DOHH2 (cell line): ENCODE results near the gene MARK4.

Experiments
- H3F3A ChIP-seq: fragments of 200-600 bp; sonication (generic), shearing (Covaris generic); 2 replicates; pipeline ENCODE4 v1.6.0; 2016; ENCODE audit warnings: antibody characterized with exemption, mild to moderate bottlenecking; ENCODE audit not compliant: control insufficient read depth, insufficient read depth
- H3K27ac ChIP-seq: fragments of 200-600 bp; sonication (generic); 2 replicates; pipeline ENCODE4 v1.5.1; 2014; ENCODE audit warnings: low read depth, mild to moderate bottlenecking, low read length, moderate library complexity
- H3K27me3 ChIP-seq: fragments of 200-600 bp; sonication (generic); 2 replicates; pipeline ENCODE4 v1.6.1; 2014; ENCODE audit warnings: mild to moderate bottlenecking, low read length, mixed read lengths; ENCODE audit not compliant: control insufficient read depth
- H3K36me3 ChIP-seq: fragments of 200-600 bp; sonication (generic); 2 replicates; pipeline ENCODE4 v1.6.1; 2014; ENCODE audit warnings: mild to moderate bottlenecking, low read length, moderate library complexity, mixed read lengths; ENCODE audit not compliant: control insufficient read depth
- H3K4me1 ChIP-seq: fragments of 200-600 bp; sonication (generic); 2 replicates; pipeline ENCODE4 v1.6.1; 2014; ENCODE audit warnings: mild to moderate bottlenecking, low read length, mixed read lengths; ENCODE audit not compliant: control insufficient read depth
- H3K4me2 ChIP-seq: fragments of 200-600 bp; sonication (generic); 2 replicates; pipeline ENCODE4 v1.6.0; 2014; ENCODE audit warnings: mild to moderate bottlenecking, low read length, moderate library complexity
- H3K4me3 ChIP-seq: fragments of 200-600 bp; sonication (generic); 2 replicates; pipeline ENCODE4 v1.5.1; 2014; ENCODE audit warnings: mild to moderate bottlenecking, low read length, mixed read lengths
- H3K79me2 ChIP-seq: fragments of 200-600 bp; sonication (generic); 2 replicates; pipeline ENCODE4 v1.6.1; 2014; ENCODE audit warnings: mild to moderate bottlenecking, low read length, mixed read lengths; ENCODE audit not compliant: control insufficient read depth
- H3K9me2 ChIP-seq: fragments of 200-600 bp; sonication (generic); replicated peaks from 2 replicates; pipeline ENCODE4 v1.6.1; 2014; ENCODE audit warnings: mild to moderate bottlenecking, low read length, mixed read lengths; ENCODE audit not compliant: control insufficient read depth
- H3K9me3 ChIP-seq: fragments of 200-600 bp; sonication (generic); 2 replicates; pipeline ENCODE4 v1.6.1; 2014; ENCODE audit warnings: antibody characterized with exemption, low read length, mixed read lengths; ENCODE audit not compliant: control insufficient read depth, insufficient read depth
- H4K20me1 ChIP-seq: fragments of 200-600 bp; sonication (generic); 2 replicates; pipeline ENCODE4 v1.6.0; 2014; ENCODE audit warnings: low read depth, mild to moderate bottlenecking, antibody characterized with exemption, low read length, moderate library complexity; ENCODE audit not compliant: control insufficient read depth, insufficient read depth
- EZH2phosphoT487 ChIP-seq: fragments of 200-600 bp; sonication (generic); IDR thresholded peaks from 2 replicates; pipeline ENCODE4 v1.6.1; 2017; ENCODE audit warnings: borderline replicate concordance, mild to moderate bottlenecking, antibody characterized with exemption, low read length, moderate library complexity, mixed read lengths
- TF ChIP-seq, protein P1 (sequence below): fragments of 200-600 bp; sonication (generic); IDR thresholded peaks from one replicate; pipeline ENCODE4 v1.5.1; 2014; ENCODE audit warnings: antibody characterized with exemption, mild to moderate bottlenecking, low read depth, low read length; ENCODE audit not compliant: poor library complexity, severe bottlenecking

Gene MARK4

GRCh38 chr19:45217957-45218334, 33.1 kb upstream of the MARK4 start:
- H3F3A ChIP-seq, result 0 out of 2 replicates have a peak, but pooled peaks cover 2% of the 10 kb centered on the region
- H3K4me1 ChIP-seq, result no peaks in the 10 kb centered on the region
- no peaks in the 10 kb centered on the region for H3K9me3 ChIP-seq
- H4K20me1 ChIP-seq, result no peaks in the 10 kb centered on the region
- H3K36me3 ChIP-seq, result no peaks in the 10 kb centered on the region
- H3K9me2 ChIP-seq, result no peaks in the 10 kb centered on the region
- H3K79me2 ChIP-seq, result no peaks in the 10 kb centered on the region
- H3K27ac ChIP-seq, result no peak overlapping the region
- no peak overlapping the region for H3K4me3 ChIP-seq
- TF ChIP-seq, protein P1, sequence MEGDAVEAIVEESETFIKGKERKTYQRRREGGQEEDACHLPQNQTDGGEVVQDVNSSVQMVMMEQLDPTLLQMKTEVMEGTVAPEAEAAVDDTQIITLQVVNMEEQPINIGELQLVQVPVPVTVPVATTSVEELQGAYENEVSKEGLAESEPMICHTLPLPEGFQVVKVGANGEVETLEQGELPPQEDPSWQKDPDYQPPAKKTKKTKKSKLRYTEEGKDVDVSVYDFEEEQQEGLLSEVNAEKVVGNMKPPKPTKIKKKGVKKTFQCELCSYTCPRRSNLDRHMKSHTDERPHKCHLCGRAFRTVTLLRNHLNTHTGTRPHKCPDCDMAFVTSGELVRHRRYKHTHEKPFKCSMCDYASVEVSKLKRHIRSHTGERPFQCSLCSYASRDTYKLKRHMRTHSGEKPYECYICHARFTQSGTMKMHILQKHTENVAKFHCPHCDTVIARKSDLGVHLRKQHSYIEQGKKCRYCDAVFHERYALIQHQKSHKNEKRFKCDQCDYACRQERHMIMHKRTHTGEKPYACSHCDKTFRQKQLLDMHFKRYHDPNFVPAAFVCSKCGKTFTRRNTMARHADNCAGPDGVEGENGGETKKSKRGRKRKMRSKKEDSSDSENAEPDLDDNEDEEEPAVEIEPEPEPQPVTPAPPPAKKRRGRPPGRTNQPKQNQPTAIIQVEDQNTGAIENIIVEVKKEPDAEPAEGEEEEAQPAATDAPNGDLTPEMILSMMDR, result no peak
- no peak for TF ChIP-seq EZH2phosphoT487
- H3K27me3 ChIP-seq, result peaks cover 26% of the 10 kb centered on the region
- no peak overlapping the region for H3K4me2 ChIP-seq

- Histone ChIP-seq H3K27me3 (peaks cover 26% of the 10 kb centered on the region), H3K9me2 (no peaks in the 10 kb centered on the region), H3K27ac (no peak overlapping the region), H3K4me1 (no peaks in the 10 kb centered on the region), H3K36me3 (no peaks in the 10 kb centered on the region), H4K20me1 (no peaks in the 10 kb centered on the region), H3K79me2 (no peaks in the 10 kb centered on the region), H3F3A (0 out of 2 replicates have a peak, but pooled peaks cover 2% of the 10 kb centered on the region), H3K4me2 (no peak overlapping the region), H3K4me3 (no peak overlapping the region), H3K9me3 (no peaks in the 10 kb centered on the region)
- TF ChIP-seq EZH2phosphoT487, result no peak
- TF ChIP-seq, protein P1, result no peak
These were observed 32.6 kb upstream of the MARK4 start for GRCh38 chr19:45218426-45218825.

- TF ChIP-seq, protein P1, result no peak
- no peak for TF ChIP-seq EZH2phosphoT487
- Histone ChIP-seq H3K4me2 (no peak overlapping the region), H3K4me3 (no peak overlapping the region), H3K36me3 (no peaks in the 10 kb centered on the region), H3F3A (0 out of 2 replicates have a peak, but pooled peaks cover 2% of the 10 kb centered on the region), H3K9me2 (no peaks in the 10 kb centered on the region), H3K27me3 (peaks cover 26% of the 10 kb centered on the region), H4K20me1 (no peaks in the 10 kb centered on the region), H3K79me2 (no peaks in the 10 kb centered on the region), H3K27ac (no peak overlapping the region), H3K9me3 (no peaks in the 10 kb centered on the region), H3K4me1 (no peaks in the 10 kb centered on the region)
These were observed 31.9 kb upstream of the MARK4 start for GRCh38 chr19:45218911-45219743.
